ENCODE measurements around the gene RNFT2. TPM values are rescaled to one million over a fixed set of nuclear protein-coding genes. Genes with fewer than 3 reads are reported as not detected.
"Not testable (repeated sequence)": the region's sequence is repeated elsewhere in the genome, so short reads cannot be mapped to it uniquely, and the experiment has no call there.

RNFT2 gene
- total RNA-seq, 1 experiment from 2014 or later = 27.7 TPM

DNA sequence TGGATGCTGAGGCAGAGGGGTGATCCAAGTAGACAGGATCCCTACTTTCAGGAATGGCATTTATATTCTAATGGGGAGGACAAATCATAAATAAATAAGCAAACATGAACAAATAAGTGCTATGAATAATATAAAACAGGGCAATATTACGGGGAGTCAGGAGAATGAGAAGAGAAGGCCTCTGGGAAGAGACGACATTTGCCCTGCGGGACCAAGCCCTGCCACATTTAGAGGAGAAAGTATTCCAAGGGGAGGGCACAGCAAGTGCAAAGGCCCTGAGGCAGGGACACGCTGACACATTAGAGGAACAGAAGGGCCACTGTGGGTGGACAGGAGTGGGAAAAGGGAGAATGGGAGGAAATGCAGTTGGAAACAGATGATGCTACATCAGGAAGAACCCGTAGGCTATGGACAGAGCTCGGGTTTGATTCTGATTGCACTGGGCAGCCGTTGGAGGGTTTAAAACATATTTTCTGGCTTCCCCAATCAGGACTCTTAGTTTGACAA lies 1.3 kb downstream of the RNFT2 start (continued):
- TF ChIP-seq E2F5 (CRISPR knock-in tag; IDR thresholded peaks at IDR 0.05) (no peak), TCF7 (CRISPR knock-in tag; IDR thresholded peaks at IDR 0.05; ENCODE audit: low read depth) (no peak), ZNF219 (CRISPR knock-in tag; IDR thresholded peaks at IDR 0.05; ENCODE audit: borderline replicate concordance) (no peak), ZNF138 (CRISPR knock-in tag; conservative IDR thresholded peaks at IDR 0.05) (no peak)

GRCh38 chr12:116742787-116743186 lies 4.7 kb downstream of the RNFT2 start:
- not testable (repeated sequence) for H3K27ac Mint-ChIP-seq; H3K4me1 Mint-ChIP-seq; DNase-seq (ENCODE audit: low spot score); ATAC-seq; H3K27me3 Mint-ChIP-seq (ENCODE audit: low read depth); H3K4me3 Mint-ChIP-seq; H3K9me3 Mint-ChIP-seq
- CTCF ChIA-PET = interaction anchor here (1.4 kb wide), 1 partner anchor 17 kb away, joined by 3 read pairs; no protein-coding TSS in a partner anchor
- peaks cover 13% of the 10 kb centered on the region for H3K36me3 Mint-ChIP-seq
- POLR2A ChIA-PET = interaction anchor here (0.6 kb wide), 1 partner anchor 161 kb away, joined by 4 read pairs; no protein-coding TSS in a partner anchor

DNA sequence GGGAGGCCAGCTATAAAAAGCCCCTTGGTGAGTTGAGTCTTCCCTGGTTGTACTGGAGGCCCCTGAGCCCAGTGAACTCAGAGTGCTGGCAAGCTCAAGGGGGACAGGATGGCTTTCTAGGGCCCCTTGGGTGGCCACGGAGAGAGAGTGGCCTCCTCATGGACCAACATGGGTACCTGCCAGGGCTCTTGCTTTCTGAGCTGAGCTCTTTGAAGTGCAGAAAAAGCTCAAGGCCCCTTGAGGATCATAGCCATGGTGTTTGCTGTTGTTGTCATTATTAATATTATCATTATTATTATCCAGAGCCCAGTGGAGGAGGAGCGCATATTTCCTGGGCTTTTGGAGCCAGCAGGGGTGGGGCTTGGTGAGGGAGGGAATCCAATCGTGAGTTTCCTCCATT lies 6.7 kb downstream of the RNFT2 start:
- Mint-ChIP-seq H3K4me3 (no peak overlapping the region), H3K9me3 (no peaks in the 10 kb centered on the region), H3K27me3 (ENCODE audit: low read depth) (no peaks in the 10 kb centered on the region), H3K27ac (no peak overlapping the region), H3K36me3 (peaks cover 15% of the 10 kb centered on the region), H3K4me1 (no peaks in the 10 kb centered on the region)
- no peak for TF ChIP-seq ZNF671 (CRISPR knock-in tag; IDR thresholded peaks at IDR 0.05)
- TF ChIP-seq ZNF232 (CRISPR knock-in tag; IDR thresholded peaks at IDR 0.05) = no peak
- no peak for TF ChIP-seq KAT7 (CRISPR knock-in tag; IDR thresholded peaks at IDR 0.05; ENCODE audit: borderline replicate concordance)
- no peak for TF ChIP-seq FOXK1 (CRISPR knock-in tag; IDR thresholded peaks at IDR 0.05)
- TF ChIP-seq NFATC4 (CRISPR knock-in tag; IDR thresholded peaks at IDR 0.05) = no peak
- TF ChIP-seq TEAD1 (CRISPR knock-in tag; IDR thresholded peaks at IDR 0.05) = no peak
- no peak for TF ChIP-seq TEAD4 (CRISPR knock-in tag; IDR thresholded peaks at IDR 0.05)
- no peak for TF ChIP-seq GTF2I (CRISPR knock-in tag; conservative IDR thresholded peaks at IDR 0.05)
- TF ChIP-seq, protein P1, sequence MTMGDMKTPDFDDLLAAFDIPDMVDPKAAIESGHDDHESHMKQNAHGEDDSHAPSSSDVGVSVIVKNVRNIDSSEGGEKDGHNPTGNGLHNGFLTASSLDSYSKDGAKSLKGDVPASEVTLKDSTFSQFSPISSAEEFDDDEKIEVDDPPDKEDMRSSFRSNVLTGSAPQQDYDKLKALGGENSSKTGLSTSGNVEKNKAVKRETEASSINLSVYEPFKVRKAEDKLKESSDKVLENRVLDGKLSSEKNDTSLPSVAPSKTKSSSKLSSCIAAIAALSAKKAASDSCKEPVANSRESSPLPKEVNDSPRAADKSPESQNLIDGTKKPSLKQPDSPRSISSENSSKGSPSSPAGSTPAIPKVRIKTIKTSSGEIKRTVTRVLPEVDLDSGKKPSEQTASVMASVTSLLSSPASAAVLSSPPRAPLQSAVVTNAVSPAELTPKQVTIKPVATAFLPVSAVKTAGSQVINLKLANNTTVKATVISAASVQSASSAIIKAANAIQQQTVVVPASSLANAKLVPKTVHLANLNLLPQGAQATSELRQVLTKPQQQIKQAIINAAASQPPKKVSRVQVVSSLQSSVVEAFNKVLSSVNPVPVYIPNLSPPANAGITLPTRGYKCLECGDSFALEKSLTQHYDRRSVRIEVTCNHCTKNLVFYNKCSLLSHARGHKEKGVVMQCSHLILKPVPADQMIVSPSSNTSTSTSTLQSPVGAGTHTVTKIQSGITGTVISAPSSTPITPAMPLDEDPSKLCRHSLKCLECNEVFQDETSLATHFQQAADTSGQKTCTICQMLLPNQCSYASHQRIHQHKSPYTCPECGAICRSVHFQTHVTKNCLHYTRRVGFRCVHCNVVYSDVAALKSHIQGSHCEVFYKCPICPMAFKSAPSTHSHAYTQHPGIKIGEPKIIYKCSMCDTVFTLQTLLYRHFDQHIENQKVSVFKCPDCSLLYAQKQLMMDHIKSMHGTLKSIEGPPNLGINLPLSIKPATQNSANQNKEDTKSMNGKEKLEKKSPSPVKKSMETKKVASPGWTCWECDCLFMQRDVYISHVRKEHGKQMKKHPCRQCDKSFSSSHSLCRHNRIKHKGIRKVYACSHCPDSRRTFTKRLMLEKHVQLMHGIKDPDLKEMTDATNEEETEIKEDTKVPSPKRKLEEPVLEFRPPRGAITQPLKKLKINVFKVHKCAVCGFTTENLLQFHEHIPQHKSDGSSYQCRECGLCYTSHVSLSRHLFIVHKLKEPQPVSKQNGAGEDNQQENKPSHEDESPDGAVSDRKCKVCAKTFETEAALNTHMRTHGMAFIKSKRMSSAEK (CRISPR knock-in tag; IDR thresholded peaks at IDR 0.05; ENCODE audit: borderline replicate concordance) = no peak
- TF ChIP-seq, protein P2, sequence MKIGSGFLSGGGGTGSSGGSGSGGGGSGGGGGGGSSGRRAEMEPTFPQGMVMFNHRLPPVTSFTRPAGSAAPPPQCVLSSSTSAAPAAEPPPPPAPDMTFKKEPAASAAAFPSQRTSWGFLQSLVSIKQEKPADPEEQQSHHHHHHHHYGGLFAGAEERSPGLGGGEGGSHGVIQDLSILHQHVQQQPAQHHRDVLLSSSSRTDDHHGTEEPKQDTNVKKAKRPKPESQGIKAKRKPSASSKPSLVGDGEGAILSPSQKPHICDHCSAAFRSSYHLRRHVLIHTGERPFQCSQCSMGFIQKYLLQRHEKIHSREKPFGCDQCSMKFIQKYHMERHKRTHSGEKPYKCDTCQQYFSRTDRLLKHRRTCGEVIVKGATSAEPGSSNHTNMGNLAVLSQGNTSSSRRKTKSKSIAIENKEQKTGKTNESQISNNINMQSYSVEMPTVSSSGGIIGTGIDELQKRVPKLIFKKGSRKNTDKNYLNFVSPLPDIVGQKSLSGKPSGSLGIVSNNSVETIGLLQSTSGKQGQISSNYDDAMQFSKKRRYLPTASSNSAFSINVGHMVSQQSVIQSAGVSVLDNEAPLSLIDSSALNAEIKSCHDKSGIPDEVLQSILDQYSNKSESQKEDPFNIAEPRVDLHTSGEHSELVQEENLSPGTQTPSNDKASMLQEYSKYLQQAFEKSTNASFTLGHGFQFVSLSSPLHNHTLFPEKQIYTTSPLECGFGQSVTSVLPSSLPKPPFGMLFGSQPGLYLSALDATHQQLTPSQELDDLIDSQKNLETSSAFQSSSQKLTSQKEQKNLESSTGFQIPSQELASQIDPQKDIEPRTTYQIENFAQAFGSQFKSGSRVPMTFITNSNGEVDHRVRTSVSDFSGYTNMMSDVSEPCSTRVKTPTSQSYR (CRISPR knock-in tag; IDR thresholded peaks at IDR 0.05) = no peak
- TF ChIP-seq ZNF396 (CRISPR knock-in tag; IDR thresholded peaks at IDR 0.05; ENCODE audit: borderline replicate concordance) = no peak
- no peak for TF ChIP-seq AR (CRISPR knock-in tag; IDR thresholded peaks at IDR 0.05)
- no peak for TF ChIP-seq ZNF219 (CRISPR knock-in tag; IDR thresholded peaks at IDR 0.05; ENCODE audit: borderline replicate concordance)
- DNase-seq (ENCODE audit: low spot score) (no peak), ATAC-seq (no peak)
- ChIA-PET CTCF (no interaction called here), POLR2A (no interaction called here)
